B cell (primary cell): Measurements from ENCODE around the gene CALML4. TPM values are rescaled to one million over a fixed set of nuclear protein-coding genes. Genes with fewer than 3 reads are reported as not detected.

Experiments
- ATAC-seq: fragments of 200-7000 bp; cut with Tn5 transposase; one replicate; pipeline ENCODE4 v1.10.0; 2021; ENCODE audit warnings: low read depth, mild to moderate bottlenecking, moderate number of reproducible peaks, moderate library complexity
- CTCF ChIA-PET: fragments of 350-600 bp; sonication (Branson Sonifier 250); formaldehyde crosslinking; loops from one replicate; lab custom pipeline; 2021; ENCODE audit warnings: antibody characterized with exemption, inconsistent platforms; lab: Charles Lee
- POLR2A ChIA-PET: fragments of 350-600 bp; sonication (Branson Sonifier 250); formaldehyde crosslinking; loops from one replicate; lab custom pipeline; 2021; ENCODE audit warnings: antibody characterized with exemption; lab: Charles Lee
- DNase-seq: peaks from one replicate; pipeline ENCODE4 v3.0.0; 2013
- H2AFZ ChIP-seq: 2 replicates; pipeline ENCODE4 v1.6.1; 2012; ENCODE audit warnings: mild to moderate bottlenecking, low read depth, low read length; ENCODE audit not compliant: insufficient read depth, poor library complexity, severe bottlenecking
- H3K27ac ChIP-seq, 2 donors: 1 replicate in 1 of 2; 2 replicates in 1 of 2; pipeline ENCODE4 v1.5.1; 2012 to 2013; ENCODE audit warnings: low read length in 2 of 2, mild to moderate bottlenecking in 2 of 2, moderate library complexity in 1 of 2
- H3K27me3 ChIP-seq, 4 experiments: fragments of 200-600 bp in 1 of 4; sonication (generic) in 1 of 4; replicated peaks in 1 of 4; 1 replicate in 2 of 4; 2 replicates in 2 of 4; pipeline versions ENCODE4 v1.6.1 to v1.7.0; 2013 to 2016; ENCODE audit warnings: low read length in 3 of 4, mild to moderate bottlenecking in 2 of 4, mixed read lengths in 1 of 4, moderate library complexity in 1 of 4; ENCODE audit not compliant: insufficient read depth in 4 of 4, control insufficient read depth in 3 of 4; ENCODE audit errors: control extremely low read depth in 1 of 4
- H3K36me3 ChIP-seq, 2 experiments: replicated peaks in 1 of 2; 1 replicate in 1 of 2; 2 replicates in 1 of 2; pipeline versions ENCODE4 v1.6.1 to v1.7.1; 2013; ENCODE audit warnings: low read length in 1 of 2; ENCODE audit not compliant: insufficient read depth in 2 of 2, control insufficient read depth in 1 of 2; ENCODE audit errors: control extremely low read depth in 1 of 2, extremely low read depth in 1 of 2
- H3K4me1 ChIP-seq, 2 donors: fragments of 200-600 bp in 1 of 2; sonication (generic) in 1 of 2; 1 replicate in 1 of 2; 2 replicates in 1 of 2; pipeline versions ENCODE4 v1.5.1 to v1.6.1; 2013 to 2017; ENCODE audit warnings: low read length in 2 of 2; ENCODE audit not compliant: control insufficient read depth in 2 of 2, insufficient read depth in 2 of 2
- H3K4me2 ChIP-seq: replicated peaks from 2 replicates; pipeline ENCODE3; 2012; ENCODE audit warnings: mild to moderate bottlenecking, low read depth, low read length; ENCODE audit not compliant: poor library complexity, severe bottlenecking
- H3K4me3 ChIP-seq, 5 experiments: fragments of 200-600 bp in 1 of 5; sonication (generic) in 1 of 5; 1 replicate in 3 of 5; 2 replicates in 2 of 5; pipeline versions ENCODE4 v1.5.1 to v1.7.0; 2011 to 2016; ENCODE audit warnings: low read length in 4 of 5, mild to moderate bottlenecking in 4 of 5, low read depth in 2 of 5, control low read depth in 1 of 5, moderate library complexity in 1 of 5; ENCODE audit not compliant: insufficient read depth in 1 of 5; ENCODE audit errors: control extremely low read depth in 1 of 5, extremely low read depth in 1 of 5
- H3K79me2 ChIP-seq: fragments of 200-600 bp; sonication (generic); one replicate; pipeline ENCODE4 v1.6.0; 2016; ENCODE audit warnings: low read length; ENCODE audit not compliant: control insufficient read depth, insufficient read depth
- H3K9ac ChIP-seq: fragments of 200-600 bp; sonication (generic); 2 replicates; pipeline ENCODE4 v1.6.1; 2017; ENCODE audit warnings: mild to moderate bottlenecking, low read length, moderate library complexity
- H3K9me3 ChIP-seq, 3 donors: one replicate each; pipeline versions ENCODE4 v1.6.1 to v1.7.1; 2013; ENCODE audit warnings: low read length in 2 of 3; ENCODE audit not compliant: control insufficient read depth in 2 of 3, insufficient read depth in 1 of 3; ENCODE audit errors: control extremely low read depth in 1 of 3
- H4K20me1 ChIP-seq: 2 replicates; pipeline ENCODE4 v1.6.0; 2012; ENCODE audit warnings: mild to moderate bottlenecking, low read length; ENCODE audit not compliant: insufficient read depth, control insufficient read depth, poor library complexity, severe bottlenecking
- H3K27ac Mint-ChIP-seq: one replicate; pipeline ENCODE4 v1.8.0; 2021; ENCODE audit warnings: mixed read lengths
- H3K27me3 Mint-ChIP-seq: one replicate; pipeline ENCODE4 v1.8.0; 2021; ENCODE audit warnings: mixed read lengths
- H3K4me1 Mint-ChIP-seq: one replicate; pipeline ENCODE4 v1.8.0; 2021; ENCODE audit warnings: mixed read lengths
- H3K4me3 Mint-ChIP-seq: one replicate; pipeline ENCODE4 v1.8.0; 2021; ENCODE audit warnings: mixed read lengths
- H3K9me3 Mint-ChIP-seq: one replicate; pipeline ENCODE4 v1.8.0; 2022; ENCODE audit warnings: mixed read lengths; ENCODE audit not compliant: insufficient read depth
- EZH2 ChIP-seq: IDR thresholded peaks from 2 replicates; pipeline ENCODE4 v1.6.1; 2012; ENCODE audit warnings: borderline replicate concordance, low read depth, mild to moderate bottlenecking, moderate library complexity, low read length; ENCODE audit not compliant: insufficient read depth, poor library complexity, severe bottlenecking
- WGBS: methylation state at CpG from one replicate; pipeline ENCODE4 v1.1.5; 2013; ENCODE audit warnings: missing lambda C conversion rate; ENCODE audit not compliant: insufficient coverage; 5-methylcytosine and 5-hydroxymethylcytosine counted together
- intact Hi-C: fragments of 100-400 bp; cut with micrococcal nuclease; formaldehyde crosslinking; loops from one replicate; pipeline ENCODE4 v1.10.0; 2022
- polyA plus RNA-seq: library from polyadenylated mRNA; depleted of rRNA; stranded (reverse); fragments of >200 nt; gene quantifications from 2 replicates; pipeline ENCODE4 v1.2.3, GENCODE V29; 2012
- total RNA-seq, 2 donors: library from RNA; stranded (reverse); fragments of 120-200 nt in 1 of 2; gene quantifications; 1 replicate in 1 of 2; 2 replicates in 1 of 2; pipeline versions ENCODE4 v1.2.3 to v1.2.4, GENCODE V29; 2013 to 2022
- TF ChIP-seq, protein P1 (sequence below): fragments of 200-600 bp; IDR thresholded peaks from one replicate; pipeline ENCODE4 v1.8.0; 2022; ENCODE audit warnings: antibody characterized with exemption, mild to moderate bottlenecking

The CALML4 gene
- total and polyA plus RNA-seq, 2 donors (not counting 1 experiment from before 2014, with no cell fraction given) = 2.4 to 4.2 TPM

DNA sequence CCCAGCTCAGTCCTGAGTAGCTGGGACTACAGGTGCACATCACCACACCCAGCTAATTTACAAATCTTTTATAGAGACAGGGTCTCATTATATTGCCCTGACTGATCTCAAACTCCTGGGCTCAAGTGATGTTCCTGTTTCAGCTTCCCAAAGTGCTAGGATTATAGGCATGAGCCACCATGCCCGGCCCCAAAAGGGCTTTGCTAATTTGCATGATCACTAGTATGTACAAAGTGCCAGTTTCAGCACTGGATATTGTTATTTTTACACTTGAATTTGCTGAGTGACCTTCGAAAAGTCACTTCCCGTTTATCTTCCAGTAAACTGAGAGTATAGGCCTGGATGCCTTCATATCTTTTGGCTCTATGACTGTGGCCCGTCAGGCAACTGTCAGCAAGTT is 12.2 kb upstream of the CALML4 start:
- no peaks in the 10 kb centered on the region for H3K9me3 ChIP-seq
- ATAC-seq (no peak), DNase-seq (no peak)
- H2AFZ ChIP-seq = no peak overlapping the region
- H3K27me3 Mint-ChIP-seq = no peaks in the 10 kb centered on the region
- H4K20me1 ChIP-seq = peaks cover 11% of the 10 kb centered on the region
- H3K4me3 ChIP-seq = no peak overlapping the region
- ChIA-PET POLR2A (no interaction called here), CTCF (no interaction called here)
- peaks cover 6% of the 10 kb centered on the region for H3K79me2 ChIP-seq
- no peak overlapping the region for H3K4me2 ChIP-seq
- no peak overlapping the region for H3K27ac ChIP-seq
- peaks cover 0 to 12% of the 10 kb centered on the region in 2 experiments for H3K36me3 ChIP-seq
- TF ChIP-seq, protein P1, sequence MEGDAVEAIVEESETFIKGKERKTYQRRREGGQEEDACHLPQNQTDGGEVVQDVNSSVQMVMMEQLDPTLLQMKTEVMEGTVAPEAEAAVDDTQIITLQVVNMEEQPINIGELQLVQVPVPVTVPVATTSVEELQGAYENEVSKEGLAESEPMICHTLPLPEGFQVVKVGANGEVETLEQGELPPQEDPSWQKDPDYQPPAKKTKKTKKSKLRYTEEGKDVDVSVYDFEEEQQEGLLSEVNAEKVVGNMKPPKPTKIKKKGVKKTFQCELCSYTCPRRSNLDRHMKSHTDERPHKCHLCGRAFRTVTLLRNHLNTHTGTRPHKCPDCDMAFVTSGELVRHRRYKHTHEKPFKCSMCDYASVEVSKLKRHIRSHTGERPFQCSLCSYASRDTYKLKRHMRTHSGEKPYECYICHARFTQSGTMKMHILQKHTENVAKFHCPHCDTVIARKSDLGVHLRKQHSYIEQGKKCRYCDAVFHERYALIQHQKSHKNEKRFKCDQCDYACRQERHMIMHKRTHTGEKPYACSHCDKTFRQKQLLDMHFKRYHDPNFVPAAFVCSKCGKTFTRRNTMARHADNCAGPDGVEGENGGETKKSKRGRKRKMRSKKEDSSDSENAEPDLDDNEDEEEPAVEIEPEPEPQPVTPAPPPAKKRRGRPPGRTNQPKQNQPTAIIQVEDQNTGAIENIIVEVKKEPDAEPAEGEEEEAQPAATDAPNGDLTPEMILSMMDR = no peak
- no peak for TF ChIP-seq EZH2
- H3K4me3 Mint-ChIP-seq = no peak overlapping the region
- H3K9ac ChIP-seq = no peak overlapping the region
- no peaks in the 10 kb centered on the region for H3K4me1 Mint-ChIP-seq
- WGBS = 86% methylated on average over 2 of the region's 4 CpGs
- H3K27ac Mint-ChIP-seq = no peak overlapping the region
- H3K4me1 ChIP-seq = no peaks in the 10 kb centered on the region
- H3K27me3 ChIP-seq = no peaks in the 10 kb centered on the region
- H3K9me3 Mint-ChIP-seq = no peaks in the 10 kb centered on the region
- intact Hi-C loops = no loop called here

DNA sequence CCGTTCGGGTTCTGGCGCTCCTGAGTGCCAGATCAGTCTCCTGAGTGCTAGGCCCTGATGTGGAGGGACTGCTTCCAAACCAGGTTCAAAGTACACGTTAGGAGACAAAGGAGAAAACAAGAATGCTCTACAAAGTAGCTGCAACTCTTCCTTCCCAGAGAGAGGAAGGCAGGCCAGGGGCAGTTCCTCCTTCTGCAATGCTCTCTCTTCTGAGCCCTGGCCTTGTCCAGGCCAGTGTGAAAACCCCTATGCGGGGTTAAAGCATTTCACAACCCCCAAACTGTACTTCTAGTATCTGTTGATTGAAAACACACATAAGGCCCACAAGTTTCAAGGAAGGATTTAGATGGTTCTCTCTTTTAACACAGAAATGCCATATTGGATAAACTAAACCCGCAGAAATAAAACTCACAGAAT is 9.7 kb upstream of the CALML4 start:
- Mint-ChIP-seq H3K4me3 (no peak overlapping the region), H3K9me3 (no peaks in the 10 kb centered on the region), H3K4me1 (peaks cover 6% of the 10 kb centered on the region), H3K27ac (no peak overlapping the region), H3K27me3 (no peaks in the 10 kb centered on the region)
- Histone ChIP-seq H3K9me3 (peaks cover 0 to 2% (median 0%) of the 10 kb centered on the region in 3 donors), H3K4me1 (peaks cover 9 to 10% of the 10 kb centered on the region in 2 donors), H4K20me1 (peaks cover 11% of the 10 kb centered on the region), H3K79me2 (peaks cover 9% of the 10 kb centered on the region), H3K4me2 (no peak overlapping the region), H3K27ac (no peak overlapping the region), H2AFZ (no peak overlapping the region), H3K27me3 (no peaks in the 10 kb centered on the region), H3K9ac (no peak overlapping the region), H3K36me3 (peaks cover 0 to 12% of the 10 kb centered on the region in 2 experiments), H3K4me3 (no peak overlapping the region)
- ATAC-seq (no peak), DNase-seq (no peak)
- 56% methylated on average over 2 of the region's 6 CpGs for WGBS
- CTCF ChIA-PET = no interaction called here
- POLR2A ChIA-PET = no interaction called here
- TF ChIP-seq, protein P1 = no peak
- TF ChIP-seq EZH2 = no peak
- intact Hi-C loops = no loop called here
